ENCODE measurements around the gene PMEPA1. TPM values are rescaled to one million over a fixed set of nuclear protein-coding genes. Genes with fewer than 3 reads are reported as not detected.

Gene PMEPA1
- total and polyA plus RNA-seq, 2 experiments from 2014 or later: 7.3 to 15.4 TPM

DNA sequence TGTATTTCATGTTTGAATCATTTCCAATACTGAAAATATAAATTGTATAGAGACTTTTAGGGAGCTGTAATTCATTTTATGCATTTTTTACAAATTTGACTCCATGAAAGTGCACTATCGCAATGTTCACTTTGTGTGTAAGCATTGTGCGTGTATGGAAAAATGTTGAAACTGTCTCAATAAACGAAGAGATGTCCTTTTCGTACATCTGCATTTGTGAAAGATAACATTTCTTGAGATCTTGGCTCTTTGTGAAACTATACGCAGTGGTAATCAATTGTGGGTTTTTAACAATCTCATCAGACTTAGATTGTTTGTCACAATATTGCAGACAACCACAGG is 70.9 kb downstream of the PMEPA1 start:
- Mint-ChIP-seq H3K4me1 (0 out of 3 replicates have a peak, but pooled peaks cover 2% of the 10 kb centered on the region), H3K27me3 (ENCODE audit: insufficient read depth, low read depth, poor library complexity) (peaks cover 3% of the 10 kb centered on the region), H3K4me3 (no peak overlapping the region), H3K27ac (no peak overlapping the region), H3K9me3 (peaks cover 20% of the 10 kb centered on the region), H3K36me3 (ENCODE audit: low read depth) (no peaks in the 10 kb centered on the region; the same call in 2 of the 3 replicates)
- H3K36me3 ChIP-seq (ENCODE audit: insufficient read depth): no peaks in the 10 kb centered on the region
- H2AFZ ChIP-seq: no peak overlapping the region
- no peak for TF ChIP-seq EZH2 (IDR thresholded peaks at IDR 0.05; ENCODE audit: low read depth, unreplicated experiment)
- no peak for TF ChIP-seq JUNB (IDR thresholded peaks at IDR 0.05; ENCODE audit: unreplicated experiment)
- TF ChIP-seq, protein P1, sequence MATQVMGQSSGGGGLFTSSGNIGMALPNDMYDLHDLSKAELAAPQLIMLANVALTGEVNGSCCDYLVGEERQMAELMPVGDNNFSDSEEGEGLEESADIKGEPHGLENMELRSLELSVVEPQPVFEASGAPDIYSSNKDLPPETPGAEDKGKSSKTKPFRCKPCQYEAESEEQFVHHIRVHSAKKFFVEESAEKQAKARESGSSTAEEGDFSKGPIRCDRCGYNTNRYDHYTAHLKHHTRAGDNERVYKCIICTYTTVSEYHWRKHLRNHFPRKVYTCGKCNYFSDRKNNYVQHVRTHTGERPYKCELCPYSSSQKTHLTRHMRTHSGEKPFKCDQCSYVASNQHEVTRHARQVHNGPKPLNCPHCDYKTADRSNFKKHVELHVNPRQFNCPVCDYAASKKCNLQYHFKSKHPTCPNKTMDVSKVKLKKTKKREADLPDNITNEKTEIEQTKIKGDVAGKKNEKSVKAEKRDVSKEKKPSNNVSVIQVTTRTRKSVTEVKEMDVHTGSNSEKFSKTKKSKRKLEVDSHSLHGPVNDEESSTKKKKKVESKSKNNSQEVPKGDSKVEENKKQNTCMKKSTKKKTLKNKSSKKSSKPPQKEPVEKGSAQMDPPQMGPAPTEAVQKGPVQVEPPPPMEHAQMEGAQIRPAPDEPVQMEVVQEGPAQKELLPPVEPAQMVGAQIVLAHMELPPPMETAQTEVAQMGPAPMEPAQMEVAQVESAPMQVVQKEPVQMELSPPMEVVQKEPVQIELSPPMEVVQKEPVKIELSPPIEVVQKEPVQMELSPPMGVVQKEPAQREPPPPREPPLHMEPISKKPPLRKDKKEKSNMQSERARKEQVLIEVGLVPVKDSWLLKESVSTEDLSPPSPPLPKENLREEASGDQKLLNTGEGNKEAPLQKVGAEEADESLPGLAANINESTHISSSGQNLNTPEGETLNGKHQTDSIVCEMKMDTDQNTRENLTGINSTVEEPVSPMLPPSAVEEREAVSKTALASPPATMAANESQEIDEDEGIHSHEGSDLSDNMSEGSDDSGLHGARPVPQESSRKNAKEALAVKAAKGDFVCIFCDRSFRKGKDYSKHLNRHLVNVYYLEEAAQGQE (IDR thresholded peaks at IDR 0.05; ENCODE audit: unreplicated experiment): no peak
- ATAC-seq (no peak), DNase-seq (ENCODE audit: low spot score) (no peak)
- H3K4me3 ChIP-seq: no peak overlapping the region
- no peaks in the 10 kb centered on the region for H4K20me1 ChIP-seq (replicated peaks; ENCODE audit: insufficient read depth)
- H3K79me2 ChIP-seq (replicated peaks; ENCODE audit: insufficient read depth): no peaks in the 10 kb centered on the region
- no peaks in the 10 kb centered on the region for H3K27me3 ChIP-seq (ENCODE audit: insufficient read depth)
- no peaks in the 10 kb centered on the region for H3K9me2 ChIP-seq (ENCODE audit: insufficient read depth)
- no peaks in the 10 kb centered on the region for H3K4me1 ChIP-seq (ENCODE audit: insufficient read depth)
- H3K27ac ChIP-seq (ENCODE audit: low read depth): no peak overlapping the region
- no peak overlapping the region for H3K4me2 ChIP-seq
- H3F3A ChIP-seq (replicated peaks; ENCODE audit: low read depth): no peaks in the 10 kb centered on the region

DNA sequence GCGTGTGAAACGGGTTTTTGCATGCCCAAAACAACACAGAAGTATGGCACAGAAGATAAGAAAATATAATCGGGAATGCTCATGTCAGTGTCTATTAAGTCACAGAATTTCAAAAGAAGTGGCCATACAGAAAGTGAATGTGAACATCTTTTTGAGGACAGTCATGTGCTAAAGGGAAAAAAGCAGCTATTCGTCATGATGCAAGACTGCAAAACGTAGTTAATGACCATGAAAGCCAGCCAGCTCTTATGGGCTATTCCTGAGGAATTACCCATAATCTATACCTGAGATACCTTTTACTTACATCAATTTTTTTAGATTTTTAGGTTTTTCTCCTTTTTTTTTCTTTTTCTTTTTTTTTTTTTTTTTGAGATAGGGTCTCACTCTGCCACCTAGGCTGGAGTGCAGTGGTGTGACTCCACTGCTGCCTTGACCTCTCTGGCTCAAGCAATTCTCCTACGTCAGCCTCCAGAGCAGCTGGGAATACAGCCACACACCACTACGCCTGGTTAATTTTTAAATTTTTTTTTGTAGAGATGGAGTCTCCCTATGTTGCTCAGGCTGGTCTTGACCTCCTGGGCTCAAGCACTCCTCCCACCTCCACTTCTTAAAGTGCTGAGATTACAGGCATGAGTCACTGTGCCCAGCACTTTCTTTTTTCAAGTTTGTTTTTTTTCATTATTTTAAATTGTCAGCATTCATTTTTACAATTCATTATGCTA is 71.5 kb downstream of the PMEPA1 start:
- no peak overlapping the region for H3K4me2 ChIP-seq
- 0 out of 3 replicates have a peak, but pooled peaks cover 2% of the 10 kb centered on the region for H3K4me1 Mint-ChIP-seq
- no peaks in the 10 kb centered on the region for H3F3A ChIP-seq (replicated peaks; ENCODE audit: low read depth)
- H3K4me1 ChIP-seq (ENCODE audit: insufficient read depth): no peaks in the 10 kb centered on the region
- H3K36me3 Mint-ChIP-seq (ENCODE audit: low read depth): no peaks in the 10 kb centered on the region
- no peak overlapping the region for H3K27ac ChIP-seq (ENCODE audit: low read depth)
- H3K27me3 ChIP-seq (ENCODE audit: insufficient read depth): no peaks in the 10 kb centered on the region
- peaks cover 15% of the 10 kb centered on the region; the same call in 2 of the 3 replicates for H3K9me3 Mint-ChIP-seq
- no peaks in the 10 kb centered on the region for H4K20me1 ChIP-seq (replicated peaks; ENCODE audit: insufficient read depth)
- H3K36me3 ChIP-seq (ENCODE audit: insufficient read depth): no peaks in the 10 kb centered on the region
- no peak overlapping the region for H3K4me3 Mint-ChIP-seq
- ATAC-seq (no peak), DNase-seq (ENCODE audit: low spot score) (no peak)
- no peaks in the 10 kb centered on the region for H3K9me2 ChIP-seq (ENCODE audit: insufficient read depth)
- no peaks in the 10 kb centered on the region for H3K79me2 ChIP-seq (replicated peaks; ENCODE audit: insufficient read depth)
- no peak overlapping the region for H2AFZ ChIP-seq
- no peak overlapping the region for H3K4me3 ChIP-seq
- no peak overlapping the region for H3K27ac Mint-ChIP-seq
- H3K27me3 Mint-ChIP-seq (ENCODE audit: insufficient read depth, low read depth, poor library complexity): peaks cover 3% of the 10 kb centered on the region
- TF ChIP-seq, protein P1 (IDR thresholded peaks at IDR 0.05; ENCODE audit: unreplicated experiment): no peak
- TF ChIP-seq STAT1 (IDR thresholded peaks at IDR 0.05; ENCODE audit: unreplicated experiment) (no peak), CREB1 (CRISPR knock-in tag; IDR thresholded peaks at IDR 0.05; ENCODE audit: low read depth) (no peak), NANOG (IDR thresholded peaks at IDR 0.05; ENCODE audit: borderline replicate concordance) (no peak), EZH2phosphoT487 (IDR thresholded peaks at IDR 0.05; ENCODE audit: unreplicated experiment) (no peak), EZH2 (IDR thresholded peaks at IDR 0.05; ENCODE audit: low read depth, unreplicated experiment) (no peak), JUNB (IDR thresholded peaks at IDR 0.05; ENCODE audit: unreplicated experiment) (no peak)
- TF ChIP-seq, protein P2, sequence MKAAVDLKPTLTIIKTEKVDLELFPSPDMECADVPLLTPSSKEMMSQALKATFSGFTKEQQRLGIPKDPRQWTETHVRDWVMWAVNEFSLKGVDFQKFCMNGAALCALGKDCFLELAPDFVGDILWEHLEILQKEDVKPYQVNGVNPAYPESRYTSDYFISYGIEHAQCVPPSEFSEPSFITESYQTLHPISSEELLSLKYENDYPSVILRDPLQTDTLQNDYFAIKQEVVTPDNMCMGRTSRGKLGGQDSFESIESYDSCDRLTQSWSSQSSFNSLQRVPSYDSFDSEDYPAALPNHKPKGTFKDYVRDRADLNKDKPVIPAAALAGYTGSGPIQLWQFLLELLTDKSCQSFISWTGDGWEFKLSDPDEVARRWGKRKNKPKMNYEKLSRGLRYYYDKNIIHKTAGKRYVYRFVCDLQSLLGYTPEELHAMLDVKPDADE (IDR thresholded peaks at IDR 0.05): no peak
- TF ChIP-seq, protein P3, sequence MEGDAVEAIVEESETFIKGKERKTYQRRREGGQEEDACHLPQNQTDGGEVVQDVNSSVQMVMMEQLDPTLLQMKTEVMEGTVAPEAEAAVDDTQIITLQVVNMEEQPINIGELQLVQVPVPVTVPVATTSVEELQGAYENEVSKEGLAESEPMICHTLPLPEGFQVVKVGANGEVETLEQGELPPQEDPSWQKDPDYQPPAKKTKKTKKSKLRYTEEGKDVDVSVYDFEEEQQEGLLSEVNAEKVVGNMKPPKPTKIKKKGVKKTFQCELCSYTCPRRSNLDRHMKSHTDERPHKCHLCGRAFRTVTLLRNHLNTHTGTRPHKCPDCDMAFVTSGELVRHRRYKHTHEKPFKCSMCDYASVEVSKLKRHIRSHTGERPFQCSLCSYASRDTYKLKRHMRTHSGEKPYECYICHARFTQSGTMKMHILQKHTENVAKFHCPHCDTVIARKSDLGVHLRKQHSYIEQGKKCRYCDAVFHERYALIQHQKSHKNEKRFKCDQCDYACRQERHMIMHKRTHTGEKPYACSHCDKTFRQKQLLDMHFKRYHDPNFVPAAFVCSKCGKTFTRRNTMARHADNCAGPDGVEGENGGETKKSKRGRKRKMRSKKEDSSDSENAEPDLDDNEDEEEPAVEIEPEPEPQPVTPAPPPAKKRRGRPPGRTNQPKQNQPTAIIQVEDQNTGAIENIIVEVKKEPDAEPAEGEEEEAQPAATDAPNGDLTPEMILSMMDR (conservative IDR thresholded peaks at IDR 0.05; ENCODE audit: low read depth in 2 of 2): no peak

Data from GM23338 (cell line).